ENCODE results near the gene PYY.

- TF ChIP-seq CTCF (conservative IDR thresholded peaks at IDR 0.05; ENCODE audit: low read length) (no peak), EZH2phosphoT487 (IDR thresholded peaks at IDR 0.05; ENCODE audit: borderline replicate concordance, low read depth, low read length) (no peak)
Measured at GRCh38 chr17:43958748-43959352, 5.1 kb upstream of the PYY start.
